Upper lobe of right lung (tissue), 1 donor: Measurements from ENCODE around the gene PKMYT1. TPM values are rescaled to one million over a fixed set of nuclear protein-coding genes. Genes with fewer than 3 reads are reported as not detected.

Experiments used
- ATAC-seq: fragments of 200-7000 bp; cut with Tn5 transposase; one replicate; pipeline ENCODE4 v1.9.1; 2020; ENCODE audit warnings: mild to moderate bottlenecking, moderate library complexity
- DNase-seq: peaks from one replicate; pipeline ENCODE4 v3.0.0-alpha.2; 2020
- H3K27ac ChIP-seq: fragments of 200-600 bp; one replicate; pipeline ENCODE4 v1.8.0; 2022
- H3K27me3 ChIP-seq: fragments of 200-600 bp; one replicate; pipeline ENCODE4 v1.8.0; 2022; ENCODE audit warnings: mild to moderate bottlenecking
- H3K36me3 ChIP-seq: fragments of 200-600 bp; one replicate; pipeline ENCODE4 v1.8.0; 2022
- H3K4me1 ChIP-seq: fragments of 200-600 bp; one replicate; pipeline ENCODE4 v1.8.0; 2022
- H3K4me3 ChIP-seq: fragments of 200-600 bp; one replicate; pipeline ENCODE4 v1.8.0; 2022; ENCODE audit warnings: mild to moderate bottlenecking
- H3K9me3 ChIP-seq: fragments of 200-600 bp; one replicate; pipeline ENCODE4 v1.8.0; 2022
- CTCF ChIP-seq: fragments of 200-600 bp; IDR thresholded peaks from one replicate; pipeline ENCODE4 v1.8.0; 2022; ENCODE audit warnings: antibody characterized with exemption
- intact Hi-C: fragments of 100-400 bp; cut with DNase I; formaldehyde crosslinking; loops from one replicate; pipeline ENCODE4 v1.11.0; 2022
- total RNA-seq: library from RNA; stranded (reverse); fragmentation: NEBNext Ultra II Directional; extraction: Animal tissue kit (Norgen Biotek cat#: 25700); gene quantifications from one replicate; pipeline ENCODE4 v1.2.1, GENCODE V29; 2021
- donor health status: DM: no; HTN: yes; CAD: no; lungs with severe emphysema.

The PKMYT1 gene
- total RNA-seq, 1 donor from 2014 or later: 3.8 TPM

GRCh38 chr16:2955438-2955778, 24.8 kb downstream of the PKMYT1 start:
- Histone ChIP-seq H3K4me1 (no peaks in the 10 kb centered on the region), H3K4me3 (no peak overlapping the region), H3K9me3 (no peaks in the 10 kb centered on the region), H3K27me3 (peaks cover 58% of the 10 kb centered on the region), H3K27ac (no peak overlapping the region), H3K36me3 (no peaks in the 10 kb centered on the region)
- TF ChIP-seq CTCF: no peak
- intact Hi-C loops: no loop called here
- no peak for ATAC-seq
- no peak for DNase-seq

- no peak for DNase-seq
Observed at GRCh38 chr16:2954656-2955381, 25.4 kb downstream of the PKMYT1 start.

DNA sequence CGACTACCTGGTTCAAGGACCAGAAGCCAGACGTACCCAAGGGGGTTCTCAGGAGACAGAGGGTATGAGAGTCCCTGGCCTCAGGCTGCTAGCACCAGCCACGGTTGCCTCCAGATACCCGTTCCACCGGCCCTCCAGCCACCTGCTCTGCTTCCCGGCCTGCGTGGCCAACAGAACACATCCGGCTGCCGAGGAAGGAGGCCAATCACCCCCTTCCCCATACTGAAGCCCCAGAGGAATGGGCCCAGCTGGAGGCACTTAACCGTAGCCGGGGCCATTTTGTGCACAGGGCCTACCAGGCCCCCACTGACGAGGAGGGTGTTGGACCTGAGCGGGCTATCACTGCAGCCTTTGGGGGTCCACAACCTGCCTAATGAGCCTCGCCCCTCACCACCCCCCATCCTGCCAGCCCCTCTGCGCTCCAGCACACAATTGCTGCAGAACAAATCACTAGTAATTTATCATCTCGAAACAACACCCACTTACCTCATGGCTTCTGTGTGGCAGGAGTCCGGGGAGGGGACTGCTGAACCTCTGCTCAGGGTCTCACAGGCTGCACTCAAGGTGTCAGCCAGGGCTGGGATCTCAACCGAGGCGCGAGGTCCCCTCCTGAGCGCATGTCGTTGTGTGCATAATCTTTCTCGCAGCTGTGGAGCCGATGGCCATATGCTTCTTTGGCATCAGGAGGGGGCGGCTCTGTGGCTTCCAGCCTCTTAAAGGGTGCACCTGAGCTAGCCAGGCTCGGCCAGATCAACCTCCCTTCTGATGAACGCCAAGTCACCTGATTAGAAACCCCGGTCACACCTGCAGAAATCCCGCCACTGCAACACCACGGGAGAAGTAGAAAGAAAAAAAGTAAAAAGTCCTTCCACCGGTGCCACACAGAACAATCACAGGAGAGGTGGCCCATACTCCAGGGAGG, 26.3 kb downstream of the PKMYT1 start:
- Histone ChIP-seq H3K27ac (no peak overlapping the region), H3K27me3 (peaks cover 51% of the 10 kb centered on the region)

More at GRCh38 chr16:2954656-2955381, 25.4 kb downstream of the PKMYT1 start:
- no peak for TF ChIP-seq CTCF
- Histone ChIP-seq H3K36me3 (no peaks in the 10 kb centered on the region), H3K4me1 (no peaks in the 10 kb centered on the region), H3K9me3 (no peaks in the 10 kb centered on the region), H3K27ac (no peak overlapping the region), H3K4me3 (no peak overlapping the region), H3K27me3 (peaks cover 55% of the 10 kb centered on the region)
- ATAC-seq: peak; percentile 6
- intact Hi-C loops: no loop called here

GRCh38 chr16:2952679-2953078, 27.6 kb downstream of the PKMYT1 start:
- no peak overlapping the region for H3K4me3 ChIP-seq
- no peak for TF ChIP-seq CTCF
- H3K27ac ChIP-seq: no peak overlapping the region
- H3K36me3 ChIP-seq: peaks cover 5% of the 10 kb centered on the region
- intact Hi-C loops: no loop called here
- no peaks in the 10 kb centered on the region for H3K4me1 ChIP-seq
- H3K9me3 ChIP-seq: no peaks in the 10 kb centered on the region
- H3K27me3 ChIP-seq: peaks cover 38% of the 10 kb centered on the region
- ATAC-seq (no peak), DNase-seq (no peak)

More for the DNA sequence above, 26.3 kb downstream of the PKMYT1 start:
- Histone ChIP-seq H3K36me3 (peaks cover 1% of the 10 kb centered on the region), H3K4me3 (no peak overlapping the region), H3K4me1 (no peaks in the 10 kb centered on the region), H3K9me3 (no peaks in the 10 kb centered on the region)
- ATAC-seq (no peak), DNase-seq (no peak)
- no peak for TF ChIP-seq CTCF
- intact Hi-C loops: no loop called here

DNA sequence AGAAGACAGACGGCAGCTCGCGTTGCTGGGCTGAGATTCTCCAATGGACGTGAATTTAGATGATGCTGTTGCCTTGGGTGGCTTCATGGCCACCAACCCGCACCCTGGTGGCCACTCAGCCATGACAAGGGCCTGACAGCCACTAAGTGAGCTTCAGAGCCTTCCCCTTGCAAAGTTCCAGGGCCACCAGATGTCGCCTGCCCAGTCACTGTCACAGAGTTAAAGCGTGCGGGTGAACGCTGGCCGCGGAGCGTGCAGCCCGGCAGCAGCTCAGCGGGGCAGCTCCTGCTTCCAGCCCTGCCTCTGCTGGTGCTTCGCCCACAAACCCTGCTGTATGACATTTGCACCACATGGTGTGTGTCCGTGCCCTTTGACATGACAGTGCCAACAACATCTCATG, 29.5 kb downstream of the PKMYT1 start:
- Histone ChIP-seq H3K27me3 (peaks cover 24% of the 10 kb centered on the region), H3K36me3 (peaks cover 5% of the 10 kb centered on the region), H3K4me1 (no peaks in the 10 kb centered on the region), H3K27ac (no peak overlapping the region), H3K9me3 (no peaks in the 10 kb centered on the region), H3K4me3 (no peak overlapping the region)
- ATAC-seq (no peak), DNase-seq (no peak)
- TF ChIP-seq CTCF: no peak
- intact Hi-C loops: no loop called here
